HG03064 (cell line): ENCODE measurements around the gene RBM38.

ENCODE experiments used
- ATAC-seq: cut with Tn5 transposase; IDR thresholded peaks from one replicate; pipeline ENCODE4 v1.9.1; 2021; ENCODE audit warnings: low read depth; ENCODE audit not compliant: unreplicated experiment

The RBM38 gene

GRCh38 chr20:57389695-57390603, 1.2 kb upstream of the RBM38 start:
- no peak for ATAC-seq

GRCh38 chr20:57391439-57392301, 474 bp downstream of the RBM38 start:
- ATAC-seq: peak; percentile 14

GRCh38 chr20:57392512-57393271, 1.5 kb downstream of the RBM38 start:
- ATAC-seq: no peak

GRCh38 chr20:57393321-57394120, 2.3 kb downstream of the RBM38 start:
- ATAC-seq: no peak

GRCh38 chr20:57394121-57395082, 3.2 kb downstream of the RBM38 start:
- no peak for ATAC-seq

GRCh38 chr20:57395111-57395966, 4.1 kb downstream of the RBM38 start:
- ATAC-seq: no peak

- no peak for ATAC-seq
Measured at GRCh38 chr20:57396212-57396983, 5.2 kb downstream of the RBM38 start.

- ATAC-seq: no peak
Measured at GRCh38 chr20:57396984-57397692, 5.9 kb downstream of the RBM38 start.

- ATAC-seq: peak; percentile 0
Measured at GRCh38 chr20:57397693-57398108, 6.5 kb downstream of the RBM38 start.

GRCh38 chr20:57398231-57398821, 7.1 kb downstream of the RBM38 start:
- peak; percentile 39 for ATAC-seq

- ATAC-seq: no peak
Measured at GRCh38 chr20:57398901-57399535, 7.8 kb downstream of the RBM38 start.

GRCh38 chr20:57399587-57400155, 8.5 kb downstream of the RBM38 start:
- ATAC-seq: peak; percentile 34

- no peak for ATAC-seq
Measured at GRCh38 chr20:57400231-57400701, 9.1 kb downstream of the RBM38 start.

- ATAC-seq: no peak
Measured at GRCh38 chr20:57400821-57401564, 9.8 kb downstream of the RBM38 start.

- ATAC-seq: no peak
Measured at GRCh38 chr20:57401565-57401918, 10.3 kb downstream of the RBM38 start.
